K562 (cell line): Measurements from ENCODE around the gene BHLHE23. TPM values are rescaled to one million over a fixed set of nuclear protein-coding genes. Genes with fewer than 3 reads are reported as not detected.

Source experiments
- ATAC-seq: fragments of 200-7000 bp; cut with Tn5 transposase; 3 replicates; pipeline ENCODE4 v1.9.1; 2020; ENCODE audit warnings: moderate library complexity
- BruUV-seq: library from RNA; stranded (reverse); fragments of 400-500 nt; replicated peaks from 2 replicates; lab custom pipeline; 2021; lab: Mats Ljungman, UMichigan
- CTCF ChIA-PET: fragments of 300-600 bp; formaldehyde crosslinking; extraction: SDS; loops from one replicate; lab custom pipeline; 2021; ENCODE audit warnings: low intra/inter-chr PET ratio; lab: Yijun Ruan, JAX
- POLR2A ChIA-PET: fragments of 300-600, 350-650 bp; sonication (Branson Sonifier 250); formaldehyde crosslinking; extraction: SDS; loops from one replicate; lab custom pipeline; 2021; ENCODE audit warnings: antibody characterized with exemption, inconsistent platforms; lab: Yijun Ruan, JAX
- DNase-seq, 4 experiments: peaks; one replicate each; pipeline versions ENCODE4 v3.0.0 to v3.0.0-alpha.2; 2011 to 2018; ENCODE audit warnings: low spot score in 3 of 4, mixed read lengths in 3 of 4; ENCODE audit errors: extremely low read depth in 1 of 4
- FAIRE-seq: peaks from 2 replicates; lab custom pipeline; 2011; peaks lifted over from hg19 to GRCh38; lab: Jason Lieb, UNC
- H2AFZ ChIP-seq: 2 replicates; pipeline ENCODE4 v1.6.0; 2011; ENCODE audit warnings: low read depth, low read length, control low read depth, inconsistent platforms
- H3K27ac ChIP-seq: fragments of 200-600 bp; 3 replicates; pipeline ENCODE4 v1.8.0; 2011; ENCODE audit warnings: low read depth, mild to moderate bottlenecking, control low read depth, inconsistent platforms, low read length, moderate library complexity, mixed read lengths; ENCODE audit errors: extremely low read depth
- H3K27me3 ChIP-seq, 2 experiments: fragments of 300-600 bp in 1 of 2; 2 replicates in 1 of 2; 3 replicates in 1 of 2; pipeline versions ENCODE4 v1.6.0 to v1.8.0; 2011; ENCODE audit warnings: inconsistent platforms in 2 of 2, low read length in 2 of 2, mild to moderate bottlenecking in 1 of 2, mixed read lengths in 1 of 2, moderate library complexity in 1 of 2; ENCODE audit not compliant: control insufficient read depth in 2 of 2, insufficient read depth in 2 of 2
- H3K36me3 ChIP-seq: fragments of 300-600 bp; 3 replicates; pipeline ENCODE4 v1.8.0; 2011; ENCODE audit warnings: mild to moderate bottlenecking, low read length, inconsistent platforms; ENCODE audit not compliant: control insufficient read depth, insufficient read depth
- H3K4me1 ChIP-seq, 2 experiments: fragments of 200-600 bp in 1 of 2; replicated peaks in 1 of 2; 2 replicates in 1 of 2; 3 replicates in 1 of 2; pipeline versions ENCODE4 v1.5.1 to v1.8.0; 2011; ENCODE audit warnings: inconsistent platforms in 2 of 2, low read length in 2 of 2, mild to moderate bottlenecking in 1 of 2, mixed read lengths in 1 of 2, moderate library complexity in 1 of 2; ENCODE audit not compliant: control insufficient read depth in 2 of 2, insufficient read depth in 2 of 2
- H3K4me2 ChIP-seq: 2 replicates; pipeline ENCODE4 v1.6.1; 2011; ENCODE audit warnings: low read length, control low read depth, inconsistent platforms, mixed read lengths; ENCODE audit not compliant: insufficient read depth
- H3K4me3 ChIP-seq: fragments of 200-600 bp; sonication (generic), shearing (Covaris generic); 2 replicates; pipeline ENCODE4 v1.5.1; 2016; ENCODE audit warnings: control low read depth, inconsistent platforms
- H3K79me2 ChIP-seq: fragments of 200-600 bp; 3 replicates; pipeline ENCODE4 v1.8.0; 2011; ENCODE audit warnings: low read length, inconsistent platforms; ENCODE audit not compliant: control insufficient read depth, insufficient read depth
- H3K9ac ChIP-seq, 2 experiments: 2 replicates each; pipeline versions ENCODE4 v1.6.0 to v1.6.1; 2011; ENCODE audit warnings: low read depth in 2 of 2, low read length in 2 of 2, control low read depth in 1 of 2, inconsistent platforms in 1 of 2, mild to moderate bottlenecking in 1 of 2, mixed read lengths in 1 of 2; ENCODE audit not compliant: insufficient read depth in 1 of 2
- H3K9me1 ChIP-seq: one replicate; pipeline ENCODE4 v1.6.0; 2011; ENCODE audit warnings: inconsistent platforms, mild to moderate bottlenecking, low read length, moderate library complexity; ENCODE audit not compliant: control insufficient read depth, insufficient read depth
- H3K9me3 ChIP-seq: replicated peaks from 2 replicates; pipeline ENCODE4 v1.5.1; 2011; ENCODE audit warnings: low read depth, low read length, inconsistent platforms; ENCODE audit not compliant: control insufficient read depth, insufficient read depth
- H4K20me1 ChIP-seq: replicated peaks from 2 replicates; pipeline ENCODE4 v1.6.1; 2011; ENCODE audit warnings: low read length, inconsistent platforms, mixed read lengths; ENCODE audit not compliant: control insufficient read depth, insufficient read depth
- DMBX1 ChIP-seq: fragments of 250-450 bp; sonication (Bioruptor Pico); IDR thresholded peaks from 2 replicates; pipeline ENCODE4 v1.8.0; 2022; ENCODE audit warnings: inconsistent platforms, mild to moderate bottlenecking, moderate library complexity, borderline replicate concordance
- FIP1L1 ChIP-seq: fragments of 200-400 bp; formaldehyde crosslinking; IDR thresholded peaks from 2 replicates; pipeline ENCODE4 v1.6.1; 2018; ENCODE audit warnings: mild to moderate bottlenecking, low read depth, low read length; ENCODE audit not compliant: poor library complexity, severe bottlenecking
- HNRNPUL1 ChIP-seq: fragments of 200-400 bp; formaldehyde crosslinking; IDR thresholded peaks from 2 replicates; pipeline ENCODE4 v1.6.1; 2017; ENCODE audit warnings: low read length
- MYNN ChIP-seq, 2 experiments: sonication (generic); formaldehyde crosslinking in 1 of 2; IDR thresholded peaks; 2 replicates each; pipeline versions ENCODE4 v1.5.0 to v1.6.1; 2016 to 2020; ENCODE audit warnings: antibody characterized with exemption in 1 of 2, missing genetic modification reagents in 1 of 2
- THRB ChIP-seq: fragments of 450-650 bp; formaldehyde crosslinking; conservative IDR thresholded peaks from 2 replicates; pipeline ENCODE4 v1.4.0; 2022; ENCODE audit warnings: mild to moderate bottlenecking, missing genetic modification characterization
- ZNF408 ChIP-seq: fragments of 250-450 bp; sonication (Bioruptor Pico); IDR thresholded peaks from 2 replicates; pipeline ENCODE4 v1.4.0; 2020; ENCODE audit warnings: low read depth, mild to moderate bottlenecking, moderate library complexity
- WGBS: fragments of 100-300 bp; shearing (Covaris generic); methylation state at CpG from one replicate; pipeline ENCODE4 v1.1.6; 2016; ENCODE audit warnings: low coverage, mixed read lengths; ENCODE audit not compliant: insufficient coverage; ENCODE audit errors: missing lambda C conversion rate; 5-methylcytosine and 5-hydroxymethylcytosine counted together
- in situ Hi-C: fragments of 300-500 bp; cut with MboI; formaldehyde crosslinking; loops from 4 replicates; pipeline ENCODE4 v1.15.0; 2018; ENCODE audit warnings: inconsistent platforms, mixed read lengths
- intact Hi-C: fragments of 100-400 bp; cut with micrococcal nuclease; formaldehyde crosslinking; loops from 2 replicates; pipeline ENCODE4 v1.14.2; 2022
- polyA plus RNA-seq, 8 experiments: library from polyadenylated mRNA; depleted of rRNA in 4 of 8; stranded (reverse) in 5 of 8; unstranded in 3 of 8; fragments of >200 nt; fragmentation: Nextera tagmentation in 2 of 8; fragmentation: Illumina TruSeq in 1 of 8; extraction: Ambion mirVana in 2 of 8; extraction: Trizol in 1 of 8; gene quantifications; 2 replicates each; pipeline versions ENCODE4 v1.2.1 to v1.2.3, GENCODE V29; 2011 to 2014; ENCODE audit warnings: inconsistent platforms in 1 of 8, missing spikeins in 1 of 8
- total RNA-seq, 7 experiments: library from RNA; depleted of rRNA in 6 of 7; stranded (reverse); fragments of >200 nt in 6 of 7; fragmentation: Illumina TruSeq in 2 of 7; extraction: Trizol in 2 of 7; gene quantifications; 2 replicates each; pipeline versions ENCODE4 v1.2.1 to v1.2.3, GENCODE V29; 2011 to 2021; ENCODE audit warnings: low replicate concordance in 1 of 7

The BHLHE23 gene
- total and polyA plus RNA-seq, 9 of the 15 experiments (the other 6 are each of a cell fraction or from before 2014, with no cell fraction given), result not detected

DNA sequence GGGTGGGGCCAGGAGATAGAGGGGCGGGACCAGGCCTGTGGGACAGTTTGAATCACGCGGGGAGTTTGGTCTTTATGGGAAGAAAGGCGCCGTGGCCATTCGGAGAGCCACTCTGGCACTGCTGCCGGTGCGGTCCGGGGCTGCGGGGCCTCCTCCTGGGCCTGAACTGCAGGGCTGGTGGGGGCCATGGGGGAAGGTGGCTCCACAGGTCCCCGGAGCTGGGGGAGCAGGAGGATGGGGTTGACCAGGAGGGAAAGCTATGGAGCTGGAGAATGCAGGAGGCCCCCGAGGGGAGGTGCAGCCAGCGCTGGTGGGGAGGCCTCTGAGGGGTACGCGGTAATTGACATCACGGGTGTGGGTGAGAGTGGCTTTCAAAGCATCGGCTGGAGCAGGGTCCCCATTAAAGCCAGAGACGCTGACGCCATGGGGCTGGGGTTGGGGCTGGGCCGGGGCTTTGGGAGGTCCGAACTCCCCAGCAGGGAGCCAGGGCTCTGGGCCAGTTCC is 1.8 kb upstream of the BHLHE23 start:
- H3K9me1 ChIP-seq, result no peaks in the 10 kb centered on the region
- H3K27me3 ChIP-seq, result peaks cover 29 to 53% of the 10 kb centered on the region in 2 experiments
- BruUV-seq, result no TSS peak
- ATAC-seq (peak; percentile 60; the same call in 2 of the 3 replicates), FAIRE-seq (no peak), DNase-seq (no peak)
- no peaks in the 10 kb centered on the region for H3K36me3 ChIP-seq
- H3K9ac ChIP-seq, result peak overlapping the region in 1 of 2 experiments; percentile 56; a peak in 2 of 4 replicates
- H3K27ac ChIP-seq, result no peak overlapping the region
- in situ Hi-C loops, result no loop called here
- no peak overlapping the region for H3K4me3 ChIP-seq
- H3K4me1 ChIP-seq, result peaks cover 5 to 37% of the 10 kb centered on the region in 2 experiments; a peak in 3 of 5 replicates
- H2AFZ ChIP-seq, result no peak overlapping the region
- intact Hi-C loops, result loop anchor here (1.0 to 5.0 kb wide), 3 partner anchors 36 to 186 kb away; no protein-coding TSS in a partner anchor
- TF ChIP-seq FIP1L1, result no peak
- no peak for TF ChIP-seq ZNF408
- TF ChIP-seq DMBX1, result no peak
- no peak for TF ChIP-seq HNRNPUL1
- TF ChIP-seq THRB (CRISPR knock-in tag), result no peak
- no peak for TF ChIP-seq MYNN (IDR thresholded peaks at IDR 0.05)
- TF ChIP-seq MYNN (CRISPR knock-in tag; IDR thresholded peaks at IDR 0.05), result no peak
- 0 out of 2 replicates have a peak overlapping the region, but pooled peaks have one; percentile 16 for H3K4me2 ChIP-seq
- no peaks in the 10 kb centered on the region for H3K79me2 ChIP-seq
- 18% methylated on average over 12 of the region's 21 CpGs for WGBS
- H3K9me3 ChIP-seq, result 0 out of 2 replicates have a peak, but pooled peaks cover 3% of the 10 kb centered on the region
- CTCF ChIA-PET, result interaction anchor here (0.7 to 3.4 kb wide), 8 partner anchors 36 to 340 kb away, joined by 3 to 30 read pairs (median 6); no protein-coding TSS in a partner anchor
- POLR2A ChIA-PET, result interaction anchor here (0.8 to 1.0 kb wide), 2 partner anchors 134 to 186 kb away, joined by 3 to 4 read pairs; no protein-coding TSS in a partner anchor
- H4K20me1 ChIP-seq, result no peaks in the 10 kb centered on the region; the same call in 1 of the 2 replicates
